CD14-positive monocyte (primary cell): ENCODE measurements around the gene CD28. TPM values are rescaled to one million over a fixed set of nuclear protein-coding genes. Genes with fewer than 3 reads are reported as not detected.

Source experiments
- DNase-seq, 3 donors: peaks; one replicate each; pipeline ENCODE4 v3.0.0-alpha.2; 2011 to 2022
- H2AFZ ChIP-seq: 2 replicates; pipeline ENCODE4 v1.6.0; 2012; ENCODE audit warnings: mild to moderate bottlenecking, low read depth, low read length, inconsistent platforms; ENCODE audit not compliant: insufficient read depth, poor library complexity, severe bottlenecking
- H3K27ac ChIP-seq, 2 donors: 1 replicate in 1 of 2; 2 replicates in 1 of 2; pipeline ENCODE4 v1.5.1; 2012 to 2013; ENCODE audit warnings: low read length in 2 of 2, control low read depth in 1 of 2, inconsistent platforms in 1 of 2, low read depth in 1 of 2, mild to moderate bottlenecking in 1 of 2
- H3K27me3 ChIP-seq, 2 donors: one replicate each; pipeline versions ENCODE4 v1.6.0 to v1.6.1; 2011 to 2013; ENCODE audit warnings: low read length in 2 of 2; ENCODE audit not compliant: control insufficient read depth in 2 of 2, insufficient read depth in 2 of 2
- H3K36me3 ChIP-seq, 2 donors: replicated peaks in 1 of 2; 1 replicate in 1 of 2; 2 replicates in 1 of 2; pipeline versions ENCODE4 v1.5.1 to v1.6.1; 2012 to 2013; ENCODE audit warnings: low read length in 2 of 2, control low read depth in 1 of 2, inconsistent platforms in 1 of 2, mild to moderate bottlenecking in 1 of 2; ENCODE audit not compliant: insufficient read depth in 2 of 2, control insufficient read depth in 1 of 2
- H3K4me1 ChIP-seq, 2 donors: 1 replicate in 1 of 2; 2 replicates in 1 of 2; pipeline versions ENCODE4 v1.5.1 to v1.6.1; 2012 to 2013; ENCODE audit warnings: low read length in 2 of 2, control low read depth in 1 of 2, inconsistent platforms in 1 of 2, mild to moderate bottlenecking in 1 of 2, moderate library complexity in 1 of 2; ENCODE audit not compliant: insufficient read depth in 2 of 2, control insufficient read depth in 1 of 2
- H3K4me2 ChIP-seq: replicated peaks from 2 replicates; pipeline ENCODE3; 2012; ENCODE audit warnings: low read length, moderate library complexity, mild to moderate bottlenecking; ENCODE audit not compliant: poor library complexity, severe bottlenecking; ENCODE audit errors: extremely low read depth
- H3K4me3 ChIP-seq, 3 experiments: fragments of 200-600 bp in 1 of 3; sonication (generic) in 1 of 3; replicated peaks in 1 of 3; 1 replicate in 2 of 3; 2 replicates in 1 of 3; pipeline ENCODE4 v1.5.1; 2011 to 2013; ENCODE audit warnings: low read length in 3 of 3, mild to moderate bottlenecking in 3 of 3, control low read depth in 2 of 3, low read depth in 2 of 3, inconsistent platforms in 1 of 3, moderate library complexity in 1 of 3
- H3K79me2 ChIP-seq: 2 replicates; pipeline ENCODE4 v1.6.0; 2012; ENCODE audit warnings: mild to moderate bottlenecking, control low read depth, inconsistent platforms, low read length, moderate library complexity; ENCODE audit not compliant: insufficient read depth
- H3K9ac ChIP-seq: 2 replicates; pipeline ENCODE4 v1.6.0; 2017; ENCODE audit warnings: low read length, mild to moderate bottlenecking; ENCODE audit not compliant: insufficient read depth, poor library complexity, severe bottlenecking
- H3K9me3 ChIP-seq, 2 donors: replicated peaks in 1 of 2; 1 replicate in 1 of 2; 2 replicates in 1 of 2; pipeline versions ENCODE4 v1.5.1 to v1.6.1; 2012 to 2013; ENCODE audit warnings: low read length in 2 of 2, control low read depth in 1 of 2; ENCODE audit not compliant: control insufficient read depth in 1 of 2, insufficient read depth in 1 of 2
- H4K20me1 ChIP-seq: 2 replicates; pipeline ENCODE4 v1.6.0; 2012; ENCODE audit warnings: mild to moderate bottlenecking, low read length, control low read depth, moderate library complexity; ENCODE audit not compliant: insufficient read depth
- H3K27ac Mint-ChIP-seq, 7 donors: one replicate each; pipeline ENCODE4 v1.8.0; 2020; ENCODE audit warnings: mild to moderate bottlenecking in 7 of 7, mixed read lengths in 7 of 7, moderate library complexity in 6 of 7, inconsistent platforms in 2 of 7
- H3K27me3 Mint-ChIP-seq, 3 donors: one replicate each; pipeline ENCODE4 v1.8.0; 2021 to 2022; ENCODE audit warnings: low read depth in 3 of 3, mild to moderate bottlenecking in 3 of 3, mixed read lengths in 3 of 3, moderate library complexity in 3 of 3, inconsistent platforms in 1 of 3
- H3K36me3 Mint-ChIP-seq, 2 donors: one replicate each; pipeline ENCODE4 v1.8.0; 2020; ENCODE audit warnings: mixed read lengths in 2 of 2, inconsistent platforms in 1 of 2, mild to moderate bottlenecking in 1 of 2
- H3K4me1 Mint-ChIP-seq: one replicate; pipeline ENCODE4 v1.8.0; 2020; ENCODE audit warnings: mild to moderate bottlenecking, mixed read lengths
- H3K4me3 Mint-ChIP-seq, 2 donors: one replicate each; pipeline ENCODE4 v1.8.0; 2020; ENCODE audit warnings: mild to moderate bottlenecking in 2 of 2, mixed read lengths in 2 of 2, moderate library complexity in 1 of 2
- H3K9me3 Mint-ChIP-seq, 7 donors: one replicate each; pipeline ENCODE4 v1.8.0; 2020 to 2022; ENCODE audit warnings: mixed read lengths in 7 of 7, mild to moderate bottlenecking in 6 of 7, moderate library complexity in 6 of 7, inconsistent platforms in 2 of 7
- CTCF ChIP-seq: fragments of 200-600 bp; IDR thresholded peaks from one replicate; pipeline ENCODE4 v1.8.0; 2022; ENCODE audit warnings: antibody characterized with exemption, mild to moderate bottlenecking
- WGBS: methylation state at CpG from one replicate; pipeline ENCODE4 v1.1.5; 2013; ENCODE audit warnings: missing lambda C conversion rate; ENCODE audit not compliant: insufficient coverage; 5-methylcytosine and 5-hydroxymethylcytosine counted together
- intact Hi-C, 2 donors: fragments of 100-400 bp; cut with micrococcal nuclease; formaldehyde crosslinking; loops; one replicate each; pipeline versions ENCODE4 v1.15.0 to v1.15.1; 2023
- polyA plus RNA-seq, 3 donors: library from polyadenylated mRNA; depleted of rRNA in 1 of 3; unstranded in 2 of 3; stranded (reverse) in 1 of 3; fragments of 300-500 nt in 2 of 3; fragments of >200 nt in 1 of 3; fragmentation: Illumina TruSeq in 2 of 3; gene quantifications; 1 replicate in 2 of 3; 2 replicates in 1 of 3; pipeline ENCODE4 v1.2.3, GENCODE V29; 2012 to 2021

The CD28 gene
- polyA plus RNA-seq, 3 donors = 0.09 to 0.21 TPM; not detected in 1

- no peak overlapping the region for H3K4me3 Mint-ChIP-seq
- Histone ChIP-seq H3K9me3 (no peaks in the 10 kb centered on the region), H3K9ac (no peak overlapping the region), H3K4me2 (no peak overlapping the region), H3K79me2 (no peaks in the 10 kb centered on the region), H4K20me1 (no peaks in the 10 kb centered on the region), H3K27ac (no peak overlapping the region), H2AFZ (no peak overlapping the region), H3K4me1 (no peaks in the 10 kb centered on the region), H3K4me3 (no peak overlapping the region), H3K36me3 (no peaks in the 10 kb centered on the region), H3K27me3 (no peaks in the 10 kb centered on the region)
- H3K27ac Mint-ChIP-seq = no peak overlapping the region
- peaks cover 1% of the 10 kb centered on the region for H3K4me1 Mint-ChIP-seq
- no peak for TF ChIP-seq CTCF
- peaks cover 0 to 4% (median 0%) of the 10 kb centered on the region in 7 donors for H3K9me3 Mint-ChIP-seq
- WGBS = no CpG with 5 or more reads among the region's 2 CpGs
- H3K27me3 Mint-ChIP-seq = peaks cover 0 to 1% (median 0%) of the 10 kb centered on the region in 3 donors
- intact Hi-C loops = no loop called here
- no peak for DNase-seq
- no peaks in the 10 kb centered on the region for H3K36me3 Mint-ChIP-seq
Measured at GRCh38 chr2:203739351-203739750, 32.9 kb downstream of the CD28 start.

- WGBS = 0% methylated on average over 1 of the region's 2 CpGs
- Mint-ChIP-seq H3K27ac (peak overlapping the region in 2 of 7 donors; percentile 0 to 27), H3K9me3 (peaks cover 0 to 4% (median 0%) of the 10 kb centered on the region in 7 donors), H3K27me3 (peaks cover 0 to 1% (median 0%) of the 10 kb centered on the region in 3 donors), H3K36me3 (no peaks in the 10 kb centered on the region), H3K4me3 (no peak overlapping the region), H3K4me1 (peaks cover 1% of the 10 kb centered on the region)
- Histone ChIP-seq H3K4me3 (no peak overlapping the region), H3K4me2 (no peak overlapping the region), H2AFZ (no peak overlapping the region), H3K9ac (no peak overlapping the region), H4K20me1 (no peaks in the 10 kb centered on the region), H3K27me3 (no peaks in the 10 kb centered on the region), H3K36me3 (no peaks in the 10 kb centered on the region), H3K79me2 (no peaks in the 10 kb centered on the region), H3K27ac (no peak overlapping the region), H3K9me3 (no peaks in the 10 kb centered on the region), H3K4me1 (no peaks in the 10 kb centered on the region)
- no peak for TF ChIP-seq CTCF
- no peak for DNase-seq
- intact Hi-C loops = no loop called here
Measured at GRCh38 chr2:203740871-203741281, 34.4 kb downstream of the CD28 start.
